8988T (cell line): ENCODE data around the gene RAD51B.

Experiments used
- DNase-seq: peaks from one replicate; pipeline ENCODE4 v3.0.0; 2011

RAD51B gene

DNA sequence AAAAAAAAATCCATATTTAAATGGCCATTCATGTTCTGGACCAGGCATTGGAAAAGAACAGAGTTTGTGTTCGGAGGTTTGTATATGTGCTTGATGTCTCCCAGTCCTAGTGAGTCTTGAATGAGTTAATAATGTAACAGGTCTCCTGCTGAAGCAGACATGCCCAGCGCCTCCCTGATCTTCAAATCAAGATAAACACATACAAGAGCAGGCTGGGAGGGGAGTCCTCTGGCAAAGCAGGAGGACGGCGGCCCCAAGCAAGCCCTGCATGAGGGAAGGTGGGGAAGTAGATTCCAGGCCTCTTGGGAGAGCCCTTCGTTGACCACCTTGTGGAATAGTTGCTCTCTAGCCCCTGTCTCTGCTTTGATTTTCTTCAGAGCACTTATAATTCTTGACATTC lies 817.0 kb downstream of the RAD51B start:
- no peak for DNase-seq

DNA sequence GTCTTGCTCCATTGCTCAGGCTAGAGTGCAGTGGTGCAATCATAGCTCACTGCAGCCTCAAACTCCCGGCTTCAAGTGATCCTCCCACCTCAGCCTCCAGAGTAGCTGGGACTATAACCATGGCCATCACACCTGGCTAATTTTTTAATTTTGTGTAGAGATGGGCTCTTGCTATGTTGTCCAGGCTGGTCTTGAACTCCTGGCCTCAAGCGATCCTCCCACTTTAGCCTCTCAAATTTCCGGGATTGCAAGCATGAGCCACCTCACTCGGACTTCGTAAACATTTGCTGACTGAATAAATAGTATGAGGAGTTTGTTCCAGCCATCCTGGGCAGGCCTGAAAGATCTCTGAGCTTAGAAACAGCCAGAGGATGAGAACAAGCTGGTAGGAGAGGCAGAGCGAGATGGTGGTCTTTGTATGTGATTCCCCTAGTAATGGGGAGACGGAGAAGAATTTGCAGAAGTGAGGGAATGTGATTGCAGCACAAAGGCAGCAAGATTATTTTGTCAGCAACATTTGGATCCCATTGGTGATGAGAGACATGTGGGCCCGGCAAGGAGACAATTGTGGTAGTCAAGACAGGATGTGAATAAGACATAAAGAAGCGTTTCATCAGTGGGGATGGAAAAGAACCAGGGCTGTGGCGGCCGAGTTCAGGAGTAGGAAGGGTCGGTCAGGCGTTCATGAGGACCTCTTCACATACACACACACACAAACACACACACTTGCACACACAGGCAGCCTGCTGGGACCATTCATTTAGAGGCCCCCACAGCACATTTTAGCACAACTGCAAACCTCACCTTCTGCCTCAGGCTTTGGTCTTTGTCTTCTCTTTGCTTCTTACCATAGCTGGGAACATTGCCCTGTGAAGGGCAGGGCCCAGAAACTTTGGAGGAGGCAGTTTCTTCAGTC lies 817.8 kb downstream of the RAD51B start:
- DNase-seq = no peak

DNA sequence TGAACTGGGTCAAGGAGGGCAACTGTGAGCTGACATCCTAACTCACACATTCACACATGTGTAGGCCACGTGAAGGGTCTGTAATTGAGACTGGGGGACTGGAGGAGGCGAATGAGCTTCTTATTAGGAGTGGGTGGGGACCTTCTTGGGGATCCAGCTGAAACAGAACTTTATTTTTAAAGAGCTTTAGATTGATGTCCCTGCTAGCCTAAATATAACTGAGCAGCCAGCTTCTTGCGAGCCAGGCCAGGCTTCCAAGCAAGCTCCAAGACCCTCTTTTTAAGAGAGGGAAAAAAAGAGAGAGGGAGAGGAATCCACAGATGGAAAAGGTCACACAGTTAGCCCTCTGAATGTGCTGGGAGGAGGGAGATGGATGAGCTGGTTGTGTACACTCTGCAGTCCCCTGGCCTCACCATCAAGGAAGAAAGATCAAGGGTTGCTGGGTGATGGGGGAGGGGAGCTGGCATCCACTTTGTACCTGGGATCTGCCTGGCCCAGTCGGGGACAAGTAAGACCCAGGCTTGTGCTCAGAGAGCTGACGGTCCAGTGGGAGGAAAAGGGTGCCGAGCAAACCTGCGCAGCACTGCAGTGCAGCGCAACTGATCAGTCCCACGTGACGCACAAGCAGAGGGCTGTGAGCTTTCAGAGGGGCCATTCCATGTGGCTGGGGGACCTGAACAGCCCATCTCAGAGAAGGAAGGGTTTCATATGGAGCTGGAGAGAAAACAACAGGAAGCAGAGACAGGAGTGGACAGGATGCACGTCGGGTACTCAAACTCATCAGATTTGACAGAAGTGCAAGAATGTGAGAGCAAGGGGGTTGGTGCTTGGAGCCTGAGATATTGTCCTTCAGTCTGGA lies 818.8 kb downstream of the RAD51B start:
- no peak for DNase-seq

DNA sequence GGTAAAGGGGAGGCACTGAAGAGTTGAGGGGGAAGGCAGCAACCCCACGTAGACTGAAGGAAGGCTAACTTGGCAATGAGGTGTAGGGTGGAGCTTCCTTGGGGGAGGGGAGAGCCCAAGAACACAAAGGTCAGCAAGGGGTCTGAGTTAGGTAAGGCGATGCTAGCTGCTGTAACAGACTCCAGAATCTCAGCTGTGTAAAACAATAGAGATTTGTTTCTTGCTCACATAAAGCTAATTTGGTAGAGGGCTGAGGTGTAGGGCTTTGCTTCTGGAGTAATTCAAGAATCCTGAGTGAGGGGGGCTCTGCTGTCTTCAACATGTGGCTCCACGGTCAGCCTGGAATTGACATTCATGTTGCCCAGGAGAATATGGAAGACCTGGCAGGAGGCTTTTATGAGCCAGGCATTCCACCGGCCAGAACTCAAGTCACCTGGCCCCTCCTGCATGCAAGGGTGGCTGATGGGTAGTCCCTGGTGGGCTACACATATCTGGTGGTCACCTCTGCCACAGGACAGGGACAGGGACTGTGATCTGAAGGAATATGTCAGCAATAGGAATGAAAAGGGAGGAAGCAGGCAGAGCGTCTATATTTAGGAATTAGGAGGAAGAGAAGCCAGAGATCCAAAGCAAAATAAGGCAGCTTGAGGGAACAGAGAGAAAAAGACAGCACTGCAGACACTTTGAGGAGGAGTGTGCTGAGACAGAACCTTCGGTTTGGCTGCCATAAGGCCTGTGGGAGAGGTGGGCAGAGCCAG lies 819.6 kb downstream of the RAD51B start:
- no peak for DNase-seq

DNA sequence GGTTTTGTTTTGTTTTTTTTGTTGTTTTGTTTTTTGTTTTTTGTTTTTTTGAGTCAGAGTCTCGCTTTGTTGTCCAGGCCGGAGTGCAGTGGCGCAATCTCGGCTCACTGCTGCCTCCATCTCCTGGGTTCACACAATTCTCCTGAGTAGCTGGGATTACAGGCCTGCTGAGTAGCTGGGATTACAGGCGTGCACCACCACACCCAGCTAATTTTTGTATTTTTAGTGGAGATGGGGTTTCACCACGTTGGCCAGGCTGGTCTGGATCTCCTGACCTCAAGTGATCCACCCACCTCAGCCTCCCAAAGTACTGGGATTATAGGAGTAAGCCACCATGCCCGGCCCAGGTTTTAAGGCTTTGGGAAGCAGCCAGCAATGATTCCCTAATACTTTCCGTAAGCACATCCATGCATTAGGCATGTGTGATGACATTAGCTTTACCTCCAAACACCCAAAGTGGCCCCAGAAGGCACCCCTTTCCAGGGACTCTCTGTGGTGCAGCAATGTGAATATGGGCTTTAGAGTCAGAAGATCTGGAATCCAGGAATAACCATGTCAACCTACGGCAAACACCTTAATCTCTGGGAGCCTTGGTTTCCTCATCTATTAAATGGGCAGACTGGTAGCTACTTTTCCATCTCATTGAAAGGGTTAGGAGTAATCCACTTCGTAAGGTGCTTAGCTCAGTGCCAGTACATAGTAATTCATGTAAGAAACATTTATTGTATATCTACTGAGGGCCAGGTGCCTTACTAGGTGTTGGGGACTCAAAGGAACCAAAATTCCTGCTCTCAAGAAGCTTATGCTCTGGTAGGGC lies 820.4 kb downstream of the RAD51B start:
- no peak for DNase-seq

DNA sequence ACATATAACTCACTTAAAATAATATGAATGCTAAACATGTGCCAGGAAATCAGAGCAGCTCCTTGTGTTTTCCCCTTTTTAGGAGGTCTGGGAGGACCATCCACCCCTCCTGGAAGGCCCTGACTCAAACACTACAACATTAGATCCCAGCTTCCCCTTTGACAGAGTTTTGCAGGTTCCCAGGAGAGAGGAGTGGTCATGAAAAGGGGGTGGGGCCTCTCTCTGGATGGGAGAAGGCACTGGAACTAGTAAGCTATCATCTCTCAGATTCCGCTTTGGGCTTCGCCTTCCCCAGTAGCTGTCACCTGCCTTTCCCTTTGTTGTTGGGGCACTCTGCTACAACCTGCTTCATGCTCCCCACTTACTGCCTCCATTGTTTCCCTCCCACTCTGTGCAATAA lies 824.1 kb downstream of the RAD51B start:
- DNase-seq = no peak

DNA sequence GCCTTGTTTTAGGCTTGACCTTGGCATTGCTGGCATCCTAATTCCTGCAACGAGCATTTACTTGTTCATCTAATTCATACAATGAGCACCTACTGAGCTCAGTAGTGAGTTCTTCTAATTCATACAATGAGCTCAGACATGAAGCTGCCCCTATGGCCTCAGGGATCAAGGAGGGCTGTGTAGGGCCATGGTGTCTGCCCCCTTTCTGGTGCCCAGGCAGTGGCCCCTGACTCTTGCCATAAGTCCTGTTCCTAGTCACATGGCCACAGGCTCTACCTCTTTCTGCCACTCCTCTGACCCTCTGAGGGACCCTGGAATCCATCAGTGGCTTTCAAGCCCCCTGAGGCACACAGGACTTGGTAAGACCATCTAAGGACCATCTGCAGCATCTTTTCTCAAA lies 824.5 kb downstream of the RAD51B start:
- DNase-seq = no peak

DNA sequence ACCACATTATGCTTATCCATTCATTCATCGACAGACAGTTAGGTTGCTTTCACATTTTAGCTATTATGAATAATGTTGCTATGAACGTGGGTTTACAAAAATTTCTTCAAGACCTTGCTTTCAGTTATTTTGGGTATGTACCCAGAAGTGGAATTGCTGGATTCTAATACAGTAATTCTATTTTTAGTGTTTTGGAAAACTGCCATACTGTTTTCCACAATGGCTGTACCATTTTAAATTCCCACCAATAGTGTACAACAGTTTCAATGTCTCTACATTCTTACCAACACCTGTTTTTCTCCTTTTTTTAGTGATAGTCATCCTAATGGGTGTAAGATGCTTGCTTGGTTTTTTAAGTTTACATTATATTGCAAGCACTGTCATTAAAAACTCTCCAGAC lies 825.8 kb downstream of the RAD51B start:
- no peak for DNase-seq

DNA sequence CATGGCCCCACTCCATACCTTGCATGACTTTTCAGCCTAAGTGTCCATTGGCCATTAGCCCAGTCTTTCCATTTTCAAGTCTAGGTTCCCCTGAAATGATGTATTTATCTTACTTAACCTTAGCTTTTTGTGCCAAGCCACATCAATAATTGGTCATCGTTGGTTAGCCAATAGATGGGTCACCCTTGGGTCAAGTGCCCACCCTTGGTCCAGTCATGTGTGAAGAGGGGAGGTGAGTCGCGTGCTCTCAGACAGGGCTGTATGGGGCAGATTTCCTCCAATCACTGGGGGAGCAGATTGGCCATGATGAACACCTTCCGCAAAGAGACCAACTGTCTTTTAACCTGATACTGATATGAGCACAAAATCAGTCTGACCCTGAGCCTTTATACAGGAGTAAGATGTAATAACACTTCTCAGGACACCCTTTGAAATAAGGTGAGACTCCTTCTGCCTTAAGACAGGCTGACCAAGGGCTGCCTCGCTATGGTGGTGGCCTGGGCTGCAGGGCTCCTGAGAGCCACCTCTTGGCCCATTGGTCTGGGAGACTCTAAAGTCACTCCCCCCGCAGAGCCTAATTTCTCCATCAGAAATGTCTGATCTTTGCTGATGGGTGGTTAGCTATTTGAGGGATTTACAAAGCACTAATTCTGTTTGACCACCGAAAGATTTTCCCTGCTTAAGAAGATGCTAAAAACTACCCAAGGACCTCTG lies 830.1 kb downstream of the RAD51B start:
- DNase-seq = no peak

DNA sequence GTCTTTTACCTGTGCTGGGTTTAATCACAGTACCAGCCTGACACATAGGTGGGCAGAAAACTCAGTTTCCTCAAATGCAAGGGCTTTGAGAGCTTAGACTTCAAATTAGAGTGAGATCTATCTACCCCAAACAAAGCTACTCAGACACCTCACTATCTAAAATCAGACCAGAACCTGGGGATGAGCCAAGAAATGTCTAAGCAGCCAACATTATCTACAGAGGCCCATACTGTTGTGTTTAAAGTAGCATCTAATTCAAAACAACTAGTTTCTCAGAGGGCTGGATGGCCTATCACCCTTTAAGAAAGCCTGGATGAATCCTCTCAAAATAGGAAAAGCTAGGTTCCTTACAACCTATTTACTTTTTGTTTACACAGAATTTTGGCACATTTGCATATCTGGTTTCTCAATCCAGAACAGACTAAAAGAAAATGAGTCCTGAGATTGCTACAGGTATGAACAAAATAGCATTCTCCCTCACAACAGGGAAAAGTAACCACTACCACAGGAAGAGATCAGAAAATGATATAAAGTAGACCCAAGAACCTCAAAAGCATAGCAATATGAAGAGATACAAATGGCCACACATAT lies 830.9 kb downstream of the RAD51B start:
- no peak for DNase-seq

DNA sequence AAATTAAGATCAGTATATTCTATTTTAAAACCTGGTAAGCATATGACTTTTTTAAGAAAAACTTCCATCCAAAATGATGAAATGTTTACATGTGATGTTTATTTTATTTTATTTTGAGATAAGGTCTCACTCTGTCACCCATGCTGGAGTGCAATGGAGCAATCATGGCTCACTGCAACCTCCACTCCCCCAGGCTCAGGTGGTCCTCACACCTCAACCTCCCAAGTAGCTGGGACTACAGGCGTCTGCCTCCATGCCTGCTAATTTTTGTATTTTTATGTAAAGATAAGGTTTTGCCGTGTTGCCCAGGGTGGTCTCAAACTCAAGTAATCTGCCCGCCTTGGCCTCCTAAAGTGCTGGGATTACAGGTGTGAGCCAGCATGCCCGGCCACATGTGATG lies 831.5 kb downstream of the RAD51B start:
- DNase-seq = no peak

DNA sequence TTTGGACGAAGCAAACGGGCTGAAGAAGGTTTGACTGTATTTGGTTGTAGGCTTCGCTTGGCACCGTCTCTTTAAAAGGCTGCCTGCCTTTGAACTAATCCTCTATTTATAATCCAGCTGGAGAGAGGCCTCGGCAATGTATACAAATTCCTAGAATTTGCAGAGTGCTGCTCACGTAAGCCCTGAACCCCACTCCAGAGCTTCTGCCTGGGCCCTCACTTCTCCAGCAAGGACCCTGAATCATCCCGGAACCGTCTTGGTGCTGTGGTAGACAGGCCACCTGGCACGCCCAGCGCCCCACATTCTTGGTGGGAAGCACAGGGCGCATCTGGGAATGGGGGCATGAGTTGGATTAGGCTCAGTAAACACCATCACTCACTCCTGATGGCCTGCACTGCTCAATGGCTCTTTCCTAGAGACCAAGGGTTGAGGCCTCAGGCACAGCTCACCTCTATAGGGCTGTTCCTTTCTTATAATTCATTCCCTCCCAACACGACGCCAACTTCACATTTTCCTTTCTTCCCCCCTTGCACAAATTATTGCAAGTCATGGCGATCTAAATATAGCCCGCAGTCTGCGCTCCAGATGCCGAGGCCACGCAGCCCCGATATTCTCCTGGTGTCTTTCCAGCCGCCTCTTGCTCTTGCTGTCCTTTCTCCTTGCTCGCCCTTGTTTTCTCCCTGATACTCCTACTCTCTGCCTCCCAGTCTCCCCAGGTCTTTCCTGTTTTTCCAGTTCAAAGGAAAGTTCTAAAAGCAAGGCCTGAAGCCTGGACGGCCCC lies 832.3 kb downstream of the RAD51B start:
- no peak for DNase-seq

DNA sequence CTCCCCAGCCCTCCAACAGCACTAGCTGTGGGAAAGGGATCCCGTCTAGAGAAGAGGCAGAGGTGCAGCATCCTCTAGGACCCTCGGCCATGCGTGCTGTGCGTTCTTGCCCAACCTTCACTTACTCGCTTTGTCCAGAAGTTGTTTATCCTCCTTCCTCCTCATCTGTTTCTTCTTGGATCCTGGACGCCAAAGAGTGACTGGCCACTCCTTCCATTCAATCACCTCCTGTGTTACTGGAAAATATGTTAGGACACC lies 832.8 kb downstream of the RAD51B start:
- no peak for DNase-seq

DNA sequence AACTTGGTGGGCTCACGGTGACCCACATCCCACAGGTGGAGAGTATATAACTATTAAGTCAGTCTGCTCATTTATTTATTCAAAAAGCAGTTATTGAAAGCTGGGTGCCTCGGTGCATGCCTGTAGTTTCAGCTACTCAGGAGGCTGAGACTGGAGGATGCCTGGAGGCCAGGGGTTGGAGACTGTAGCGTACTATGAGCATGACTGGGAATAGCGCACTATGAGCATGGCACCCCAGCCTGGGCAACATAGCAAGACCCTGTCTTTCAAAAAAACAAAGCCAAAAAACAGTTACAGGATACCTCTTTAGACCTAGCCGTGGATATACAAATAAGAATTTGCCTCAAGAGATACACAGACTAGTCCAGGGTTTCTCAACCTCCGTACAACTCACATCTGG lies 833.5 kb downstream of the RAD51B start:
- no peak for DNase-seq

DNA sequence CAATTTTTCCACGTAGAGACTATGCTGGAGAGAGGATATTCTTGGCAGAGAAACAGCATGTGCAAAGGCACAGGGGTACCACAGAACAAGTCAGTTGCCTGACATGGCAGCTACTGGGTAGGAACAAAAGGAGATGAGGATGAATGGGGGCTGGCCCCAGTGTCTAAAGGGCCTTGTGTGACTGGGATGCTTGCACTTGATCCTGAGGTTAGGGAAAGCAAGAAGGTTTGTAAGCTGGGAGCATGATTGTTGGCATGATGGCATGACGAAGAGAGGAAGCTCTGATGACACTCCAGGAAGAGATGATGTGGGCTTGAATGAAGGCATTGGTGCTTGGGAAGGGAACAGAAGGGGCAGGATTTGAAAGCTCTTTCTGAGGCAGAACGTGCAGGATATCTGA lies 834.2 kb downstream of the RAD51B start:
- no peak for DNase-seq

DNA sequence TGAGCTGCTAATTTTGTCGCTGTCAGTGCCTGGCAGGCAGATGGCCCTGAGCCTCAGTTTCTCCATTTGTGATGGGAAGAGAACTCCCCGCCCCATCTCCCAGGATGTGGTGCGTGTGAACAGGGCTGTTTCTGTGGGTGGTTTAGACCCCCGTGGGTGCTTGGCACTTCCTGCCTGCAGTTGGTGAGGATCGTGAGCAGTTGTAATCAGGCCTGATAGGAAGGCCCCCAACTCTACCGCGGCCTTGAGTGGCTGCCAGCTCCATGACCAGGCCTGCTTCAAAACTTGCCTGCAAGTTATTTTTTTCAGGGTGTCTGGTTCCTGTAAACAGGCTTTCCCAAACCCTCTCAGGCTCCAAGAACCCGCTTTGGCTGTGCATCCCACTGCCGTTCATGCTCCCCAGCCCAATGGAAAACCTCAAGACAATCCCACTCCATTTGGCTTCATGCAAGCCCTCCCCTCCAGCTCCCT lies 834.9 kb downstream of the RAD51B start:
- no peak for DNase-seq

DNA sequence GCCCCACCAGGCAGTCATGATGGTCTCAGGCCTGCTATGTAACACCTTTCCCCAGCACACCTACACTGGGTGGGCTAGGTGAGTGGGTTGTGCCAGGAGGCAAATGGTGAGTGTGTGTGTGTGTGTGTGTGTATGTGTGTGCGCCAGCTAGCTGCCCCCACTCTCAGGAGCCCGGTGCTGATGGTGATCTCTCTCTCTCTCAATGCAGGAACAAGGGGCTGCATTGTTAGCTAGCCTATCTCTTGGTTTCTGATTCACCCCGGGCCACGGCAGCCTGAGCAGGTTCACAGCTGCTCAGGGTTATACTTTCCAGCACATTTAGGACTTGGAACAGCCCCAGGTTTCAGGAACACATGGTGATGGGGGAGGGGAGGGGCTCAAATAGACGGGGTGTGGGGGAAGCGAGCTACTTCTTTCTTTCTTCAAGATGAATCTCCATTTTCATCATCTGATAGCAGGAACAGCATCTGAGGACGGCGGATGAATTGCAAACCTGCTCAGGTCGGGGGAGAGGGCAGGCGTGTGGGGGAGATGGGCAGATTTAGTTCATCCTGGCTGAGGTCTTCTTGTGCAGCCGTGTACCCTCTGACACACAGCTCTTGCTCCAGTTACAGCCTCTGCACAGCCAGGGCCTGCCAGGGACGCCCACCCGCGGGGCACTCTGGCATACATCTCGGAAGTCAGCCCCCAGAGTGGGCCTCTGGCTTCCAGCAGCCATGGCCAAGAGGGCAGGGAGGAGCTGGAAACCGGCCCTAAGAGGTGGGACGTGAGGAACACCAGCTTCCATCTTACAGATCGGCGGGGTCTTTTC lies 835.6 kb downstream of the RAD51B start:
- no peak for DNase-seq

DNA sequence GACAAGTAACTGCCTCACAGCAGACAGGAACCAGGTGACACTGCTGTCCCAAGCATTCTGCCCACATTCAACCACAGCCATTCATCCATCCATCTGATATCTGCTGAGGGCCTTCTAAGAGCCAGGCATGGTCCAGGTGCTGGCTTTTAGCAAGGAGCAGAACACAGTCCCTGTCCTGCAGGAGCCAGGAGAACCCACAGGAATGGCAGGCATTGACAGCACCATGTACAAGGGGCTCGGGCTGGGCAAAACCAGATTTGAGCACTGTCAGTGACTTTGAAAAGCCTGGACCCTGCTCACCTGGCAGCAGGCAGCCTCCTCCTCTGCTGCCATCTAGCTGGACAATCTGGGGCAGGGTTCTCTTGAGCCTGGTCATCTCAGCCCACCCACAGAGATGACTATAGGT lies 836.3 kb downstream of the RAD51B start:
- DNase-seq = no peak

DNA sequence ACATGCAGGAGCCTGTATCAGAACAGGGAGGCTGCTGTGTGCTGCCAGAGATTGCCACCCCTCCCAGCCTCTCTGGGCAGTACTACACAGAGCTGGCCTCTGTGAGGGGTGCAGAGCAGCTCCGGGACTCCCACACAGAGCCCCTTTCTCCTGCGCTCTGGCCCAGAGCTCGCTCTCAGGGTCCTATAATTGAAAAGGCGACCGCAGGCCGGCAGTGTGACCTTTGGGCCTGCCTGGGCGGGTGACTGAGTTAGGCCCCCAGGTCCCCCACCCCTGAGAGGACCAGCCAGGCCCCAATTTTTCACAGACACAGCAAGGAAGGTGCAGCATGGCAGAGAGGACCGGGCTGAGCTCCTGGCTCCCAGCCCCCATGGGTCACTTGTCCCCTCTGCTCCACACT lies 836.9 kb downstream of the RAD51B start:
- DNase-seq = no peak
